SW 1271 (cell line): ENCODE measurements around the gene MT4.
"Not testable (repeated sequence)": the region's sequence is repeated elsewhere in the genome, so short reads cannot be mapped to it uniquely, and the experiment has no call there.

Experiments
- DNase-seq, 2 experiments: peaks; one replicate each; lab custom pipeline; 2025; lab: John Stamatoyannopoulos, UW

Gene MT4

GRCh38 chr16:56558024-56558747, 6.7 kb upstream of the MT4 start:
- no peak for DNase-seq

GRCh38 chr16:56559109-56559508, 5.8 kb upstream of the MT4 start:
- DNase-seq = no peak

GRCh38 chr16:56560447-56560846, 4.4 kb upstream of the MT4 start:
- no peak for DNase-seq

GRCh38 chr16:56561126-56561525, 3.7 kb upstream of the MT4 start:
- DNase-seq = no peak

- no peak for DNase-seq
These were observed 5.1 kb downstream of the MT4 start for GRCh38 chr16:56569971-56570370.

GRCh38 chr16:56571525-56571924, 6.7 kb downstream of the MT4 start:
- no peak for DNase-seq

- no peak for DNase-seq
These were observed 9.8 kb downstream of the MT4 start for GRCh38 chr16:56574625-56575024.

GRCh38 chr16:56576585-56577299, 11.9 kb downstream of the MT4 start:
- peak in 1 of 2 experiments; percentile 1 for DNase-seq

GRCh38 chr16:56577300-56577625, 12.4 kb downstream of the MT4 start:
- no peak for DNase-seq

GRCh38 chr16:56580391-56581048, 15.6 kb downstream of the MT4 start:
- no peak for DNase-seq

- not testable (repeated sequence) for DNase-seq
These were observed 18.0 kb downstream of the MT4 start for GRCh38 chr16:56582911-56583310.

- DNase-seq = no peak
These were observed 18.7 kb downstream of the MT4 start for GRCh38 chr16:56583351-56584168.

GRCh38 chr16:56584276-56584675, 19.4 kb downstream of the MT4 start:
- DNase-seq = no peak

- no peak for DNase-seq
These were observed 23.9 kb downstream of the MT4 start for GRCh38 chr16:56588781-56589140.

- DNase-seq = no peak
These were observed 24.5 kb downstream of the MT4 start, which contains the start of gene MT3 for GRCh38 chr16:56589141-56590039. Gene MT3, plus strand, starts transcription at chr16:56589528. Its CDS starts 63 bp downstream, at chr16:56589591.

- DNase-seq = no peak
These were observed 26.6 kb downstream of the MT4 start for GRCh38 chr16:56591377-56592060.

GRCh38 chr16:56593573-56594291, 28.9 kb downstream of the MT4 start:
- DNase-seq = no peak

- no peak for DNase-seq
These were observed 29.4 kb downstream of the MT4 start for GRCh38 chr16:56594292-56594619.

- peak in 1 of 2 experiments; percentile 29 for DNase-seq
These were observed 35.6 kb downstream of the MT4 start for GRCh38 chr16:56600398-56600999.

- DNase-seq = no peak
These were observed 36.5 kb downstream of the MT4 start for GRCh38 chr16:56601325-56601724.
